WTC11 (cell line): ENCODE data around the gene HSPA6. TPM values are rescaled to one million over a fixed set of nuclear protein-coding genes. Genes with fewer than 3 reads are reported as not detected.

Experiments
- ATAC-seq: fragments of 200-7000 bp; cut with Tn5 transposase; 2 replicates; pipeline ENCODE4 v1.10.0; 2021; ENCODE audit warnings: mild to moderate bottlenecking, moderate library complexity
- CTCF ChIA-PET: fragments of 300-600 bp; sonication (Branson Sonifier 250); formaldehyde crosslinking; loops from one replicate; lab custom pipeline; 2021; ENCODE audit warnings: antibody characterized with exemption; lab: Charles Lee
- POLR2A ChIA-PET: fragments of 350-600 bp; sonication (Branson Sonifier 250); formaldehyde crosslinking; loops from one replicate; lab custom pipeline; 2021; ENCODE audit warnings: antibody characterized with exemption; lab: Charles Lee
- DNase-seq: peaks from one replicate; pipeline ENCODE4 v3.0.0; 2021; ENCODE audit warnings: low spot score
- H3K27ac Mint-ChIP-seq: 2 replicates; pipeline ENCODE4 v1.8.0; 2021; ENCODE audit warnings: mixed read lengths
- H3K27me3 Mint-ChIP-seq: 2 replicates; pipeline ENCODE4 v1.8.0; 2021; ENCODE audit warnings: low read depth, mild to moderate bottlenecking, moderate library complexity, mixed read lengths
- H3K36me3 Mint-ChIP-seq: 2 replicates; pipeline ENCODE4 v1.8.0; 2021; ENCODE audit warnings: mixed read lengths
- H3K4me1 Mint-ChIP-seq: 2 replicates; pipeline ENCODE4 v1.8.0; 2022; ENCODE audit warnings: mixed read lengths
- H3K4me3 Mint-ChIP-seq: 2 replicates; pipeline ENCODE4 v1.8.0; 2021; ENCODE audit warnings: mild to moderate bottlenecking, moderate library complexity, mixed read lengths
- H3K9me3 Mint-ChIP-seq: 2 replicates; pipeline ENCODE4 v1.8.0; 2021; ENCODE audit warnings: mixed read lengths
- CDX4 ChIP-seq: fragments of 250-450 bp; sonication (Bioruptor Pico); IDR thresholded peaks from 2 replicates; pipeline ENCODE4 v1.9.0; 2021; ENCODE audit warnings: moderate library complexity, mild to moderate bottlenecking, inconsistent platforms, borderline replicate concordance
- FOXK1 ChIP-seq: sonication (generic); formaldehyde crosslinking; IDR thresholded peaks from 2 replicates; pipeline ENCODE4 v1.8.0; 2022; ENCODE audit warnings: mild to moderate bottlenecking, moderate library complexity, missing genetic modification reagents
- HMGXB4 ChIP-seq: sonication (generic); formaldehyde crosslinking; IDR thresholded peaks from 2 replicates; pipeline ENCODE4 v1.8.1; 2023; ENCODE audit warnings: mild to moderate bottlenecking, moderate library complexity, missing genetic modification reagents
- IRF2 ChIP-seq: sonication (generic); formaldehyde crosslinking; IDR thresholded peaks from 2 replicates; pipeline ENCODE4 v1.8.0; 2022; ENCODE audit warnings: low read depth, missing genetic modification reagents, borderline replicate concordance
- NFATC4 ChIP-seq: fragments of 250-450 bp; sonication (Bioruptor Pico); IDR thresholded peaks from 2 replicates; pipeline ENCODE4 v1.9.0; 2021; ENCODE audit warnings: mild to moderate bottlenecking
- NFYB ChIP-seq: sonication (generic); formaldehyde crosslinking; conservative IDR thresholded peaks from 2 replicates; pipeline ENCODE4 v1.8.0; 2022; ENCODE audit warnings: low read depth, missing genetic modification reagents
- NR1H2 ChIP-seq: sonication (generic); formaldehyde crosslinking; IDR thresholded peaks from 2 replicates; pipeline ENCODE4 v1.9.0; 2021; ENCODE audit warnings: mild to moderate bottlenecking, moderate library complexity, missing genetic modification reagents
- SMAD4 ChIP-seq: sonication (generic); formaldehyde crosslinking; IDR thresholded peaks from 2 replicates; pipeline ENCODE4 v1.8.0; 2022; ENCODE audit warnings: mild to moderate bottlenecking, missing genetic modification reagents
- TEAD4 ChIP-seq: sonication (generic); formaldehyde crosslinking; IDR thresholded peaks from 2 replicates; pipeline ENCODE4 v1.8.0; 2022; ENCODE audit warnings: mild to moderate bottlenecking, missing genetic modification reagents
- TP53 ChIP-seq: sonication (generic); formaldehyde crosslinking; IDR thresholded peaks from 2 replicates; pipeline ENCODE4 v1.8.1; 2023; ENCODE audit warnings: mild to moderate bottlenecking, missing genetic modification reagents
- ZNF219 ChIP-seq: sonication (generic); formaldehyde crosslinking; IDR thresholded peaks from 2 replicates; pipeline ENCODE4 v1.8.0; 2023; ENCODE audit warnings: missing genetic modification reagents, mild to moderate bottlenecking, borderline replicate concordance
- ZNF232 ChIP-seq: sonication (generic); formaldehyde crosslinking; IDR thresholded peaks from 2 replicates; pipeline ENCODE4 v1.8.0; 2022; ENCODE audit warnings: mild to moderate bottlenecking, missing genetic modification reagents
- ZNF416 ChIP-seq: fragments of 250-450 bp; sonication (Bioruptor Pico); IDR thresholded peaks from 2 replicates; pipeline ENCODE4 v1.9.0; 2021; ENCODE audit warnings: mild to moderate bottlenecking, inconsistent platforms
- total RNA-seq: library from RNA; stranded (reverse); gene quantifications from 3 replicates; pipeline ENCODE4 v1.2.3, GENCODE V29; 2021
- TF ChIP-seq, protein P1 (sequence below): sonication (generic); formaldehyde crosslinking; IDR thresholded peaks from 2 replicates; pipeline ENCODE4 v1.8.1; 2022; ENCODE audit warnings: missing genetic modification reagents, borderline replicate concordance
- TF ChIP-seq, protein P2 (sequence below): sonication (generic); formaldehyde crosslinking; IDR thresholded peaks from 2 replicates; pipeline ENCODE4 v1.8.1; 2023; ENCODE audit warnings: mild to moderate bottlenecking, missing genetic modification reagents
- TF ChIP-seq, protein P3 (sequence below): sonication (generic); formaldehyde crosslinking; IDR thresholded peaks from 2 replicates; pipeline ENCODE4 v1.8.0; 2022; ENCODE audit warnings: missing genetic modification reagents
- TF ChIP-seq, protein P4 (sequence below): fragments of 250-450 bp; sonication (Bioruptor Pico); IDR thresholded peaks from 2 replicates; pipeline ENCODE4 v1.9.0; 2021; ENCODE audit warnings: mild to moderate bottlenecking, borderline replicate concordance
- TF ChIP-seq, protein P5 (sequence below): fragments of 250-450 bp; sonication (Bioruptor Pico); IDR thresholded peaks from 2 replicates; pipeline ENCODE4 v2.1.2; 2022; ENCODE audit warnings: mild to moderate bottlenecking, moderate library complexity

The HSPA6 gene
- total RNA-seq, 1 experiment from 2014 or later: 0.22 TPM

GRCh38 chr1:161498646-161499045 lies 25.7 kb upstream of the HSPA6 start:
- Mint-ChIP-seq H3K4me3 (no peak overlapping the region), H3K27me3 (peaks cover 3% of the 10 kb centered on the region; the same call in 1 of the 2 replicates), H3K9me3 (no peaks in the 10 kb centered on the region), H3K4me1 (no peaks in the 10 kb centered on the region), H3K36me3 (no peaks in the 10 kb centered on the region), H3K27ac (no peak overlapping the region)
- DNase-seq (no peak), ATAC-seq (no peak)
- POLR2A ChIA-PET: no interaction called here
- TF ChIP-seq, protein P1, sequence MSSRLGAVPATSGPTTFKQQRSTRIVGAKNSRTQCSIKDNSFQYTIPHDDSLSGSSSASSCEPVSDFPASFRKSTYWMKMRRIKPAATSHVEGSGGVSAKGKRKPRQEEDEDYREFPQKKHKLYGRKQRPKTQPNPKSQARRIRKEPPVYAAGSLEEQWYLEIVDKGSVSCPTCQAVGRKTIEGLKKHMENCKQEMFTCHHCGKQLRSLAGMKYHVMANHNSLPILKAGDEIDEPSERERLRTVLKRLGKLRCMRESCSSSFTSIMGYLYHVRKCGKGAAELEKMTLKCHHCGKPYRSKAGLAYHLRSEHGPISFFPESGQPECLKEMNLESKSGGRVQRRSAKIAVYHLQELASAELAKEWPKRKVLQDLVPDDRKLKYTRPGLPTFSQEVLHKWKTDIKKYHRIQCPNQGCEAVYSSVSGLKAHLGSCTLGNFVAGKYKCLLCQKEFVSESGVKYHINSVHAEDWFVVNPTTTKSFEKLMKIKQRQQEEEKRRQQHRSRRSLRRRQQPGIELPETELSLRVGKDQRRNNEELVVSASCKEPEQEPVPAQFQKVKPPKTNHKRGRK (CRISPR knock-in tag): no peak
- TF ChIP-seq ZNF416 (no peak), IRF2 (no peak), ZNF219 (CRISPR knock-in tag) (no peak), SMAD4 (CRISPR knock-in tag) (no peak), TP53 (CRISPR knock-in tag) (no peak), ZNF232 (CRISPR knock-in tag) (no peak), NFYB (CRISPR knock-in tag) (no peak)
- TF ChIP-seq, protein P2, sequence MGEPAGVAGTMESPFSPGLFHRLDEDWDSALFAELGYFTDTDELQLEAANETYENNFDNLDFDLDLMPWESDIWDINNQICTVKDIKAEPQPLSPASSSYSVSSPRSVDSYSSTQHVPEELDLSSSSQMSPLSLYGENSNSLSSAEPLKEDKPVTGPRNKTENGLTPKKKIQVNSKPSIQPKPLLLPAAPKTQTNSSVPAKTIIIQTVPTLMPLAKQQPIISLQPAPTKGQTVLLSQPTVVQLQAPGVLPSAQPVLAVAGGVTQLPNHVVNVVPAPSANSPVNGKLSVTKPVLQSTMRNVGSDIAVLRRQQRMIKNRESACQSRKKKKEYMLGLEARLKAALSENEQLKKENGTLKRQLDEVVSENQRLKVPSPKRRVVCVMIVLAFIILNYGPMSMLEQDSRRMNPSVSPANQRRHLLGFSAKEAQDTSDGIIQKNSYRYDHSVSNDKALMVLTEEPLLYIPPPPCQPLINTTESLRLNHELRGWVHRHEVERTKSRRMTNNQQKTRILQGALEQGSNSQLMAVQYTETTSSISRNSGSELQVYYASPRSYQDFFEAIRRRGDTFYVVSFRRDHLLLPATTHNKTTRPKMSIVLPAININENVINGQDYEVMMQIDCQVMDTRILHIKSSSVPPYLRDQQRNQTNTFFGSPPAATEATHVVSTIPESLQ (CRISPR knock-in tag): no peak
- TF ChIP-seq, protein P3, sequence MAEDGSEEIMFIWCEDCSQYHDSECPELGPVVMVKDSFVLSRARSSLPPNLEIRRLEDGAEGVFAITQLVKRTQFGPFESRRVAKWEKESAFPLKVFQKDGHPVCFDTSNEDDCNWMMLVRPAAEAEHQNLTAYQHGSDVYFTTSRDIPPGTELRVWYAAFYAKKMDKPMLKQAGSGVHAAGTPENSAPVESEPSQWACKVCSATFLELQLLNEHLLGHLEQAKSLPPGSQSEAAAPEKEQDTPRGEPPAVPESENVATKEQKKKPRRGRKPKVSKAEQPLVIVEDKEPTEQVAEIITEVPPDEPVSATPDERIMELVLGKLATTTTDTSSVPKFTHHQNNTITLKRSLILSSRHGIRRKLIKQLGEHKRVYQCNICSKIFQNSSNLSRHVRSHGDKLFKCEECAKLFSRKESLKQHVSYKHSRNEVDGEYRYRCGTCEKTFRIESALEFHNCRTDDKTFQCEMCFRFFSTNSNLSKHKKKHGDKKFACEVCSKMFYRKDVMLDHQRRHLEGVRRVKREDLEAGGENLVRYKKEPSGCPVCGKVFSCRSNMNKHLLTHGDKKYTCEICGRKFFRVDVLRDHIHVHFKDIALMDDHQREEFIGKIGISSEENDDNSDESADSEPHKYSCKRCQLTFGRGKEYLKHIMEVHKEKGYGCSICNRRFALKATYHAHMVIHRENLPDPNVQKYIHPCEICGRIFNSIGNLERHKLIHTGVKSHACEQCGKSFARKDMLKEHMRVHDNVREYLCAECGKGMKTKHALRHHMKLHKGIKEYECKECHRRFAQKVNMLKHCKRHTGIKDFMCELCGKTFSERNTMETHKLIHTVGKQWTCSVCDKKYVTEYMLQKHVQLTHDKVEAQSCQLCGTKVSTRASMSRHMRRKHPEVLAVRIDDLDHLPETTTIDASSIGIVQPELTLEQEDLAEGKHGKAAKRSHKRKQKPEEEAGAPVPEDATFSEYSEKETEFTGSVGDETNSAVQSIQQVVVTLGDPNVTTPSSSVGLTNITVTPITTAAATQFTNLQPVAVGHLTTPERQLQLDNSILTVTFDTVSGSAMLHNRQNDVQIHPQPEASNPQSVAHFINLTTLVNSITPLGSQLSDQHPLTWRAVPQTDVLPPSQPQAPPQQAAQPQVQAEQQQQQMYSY (CRISPR knock-in tag): no peak
- TF ChIP-seq, protein P4, sequence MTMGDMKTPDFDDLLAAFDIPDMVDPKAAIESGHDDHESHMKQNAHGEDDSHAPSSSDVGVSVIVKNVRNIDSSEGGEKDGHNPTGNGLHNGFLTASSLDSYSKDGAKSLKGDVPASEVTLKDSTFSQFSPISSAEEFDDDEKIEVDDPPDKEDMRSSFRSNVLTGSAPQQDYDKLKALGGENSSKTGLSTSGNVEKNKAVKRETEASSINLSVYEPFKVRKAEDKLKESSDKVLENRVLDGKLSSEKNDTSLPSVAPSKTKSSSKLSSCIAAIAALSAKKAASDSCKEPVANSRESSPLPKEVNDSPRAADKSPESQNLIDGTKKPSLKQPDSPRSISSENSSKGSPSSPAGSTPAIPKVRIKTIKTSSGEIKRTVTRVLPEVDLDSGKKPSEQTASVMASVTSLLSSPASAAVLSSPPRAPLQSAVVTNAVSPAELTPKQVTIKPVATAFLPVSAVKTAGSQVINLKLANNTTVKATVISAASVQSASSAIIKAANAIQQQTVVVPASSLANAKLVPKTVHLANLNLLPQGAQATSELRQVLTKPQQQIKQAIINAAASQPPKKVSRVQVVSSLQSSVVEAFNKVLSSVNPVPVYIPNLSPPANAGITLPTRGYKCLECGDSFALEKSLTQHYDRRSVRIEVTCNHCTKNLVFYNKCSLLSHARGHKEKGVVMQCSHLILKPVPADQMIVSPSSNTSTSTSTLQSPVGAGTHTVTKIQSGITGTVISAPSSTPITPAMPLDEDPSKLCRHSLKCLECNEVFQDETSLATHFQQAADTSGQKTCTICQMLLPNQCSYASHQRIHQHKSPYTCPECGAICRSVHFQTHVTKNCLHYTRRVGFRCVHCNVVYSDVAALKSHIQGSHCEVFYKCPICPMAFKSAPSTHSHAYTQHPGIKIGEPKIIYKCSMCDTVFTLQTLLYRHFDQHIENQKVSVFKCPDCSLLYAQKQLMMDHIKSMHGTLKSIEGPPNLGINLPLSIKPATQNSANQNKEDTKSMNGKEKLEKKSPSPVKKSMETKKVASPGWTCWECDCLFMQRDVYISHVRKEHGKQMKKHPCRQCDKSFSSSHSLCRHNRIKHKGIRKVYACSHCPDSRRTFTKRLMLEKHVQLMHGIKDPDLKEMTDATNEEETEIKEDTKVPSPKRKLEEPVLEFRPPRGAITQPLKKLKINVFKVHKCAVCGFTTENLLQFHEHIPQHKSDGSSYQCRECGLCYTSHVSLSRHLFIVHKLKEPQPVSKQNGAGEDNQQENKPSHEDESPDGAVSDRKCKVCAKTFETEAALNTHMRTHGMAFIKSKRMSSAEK (CRISPR knock-in tag): no peak
- CTCF ChIA-PET: interaction anchor here (1.4 kb wide), 1 partner anchor 294 kb away, joined by 3 read pairs; no protein-coding TSS in a partner anchor

GRCh38 chr1:161499099-161500039 lies 25.0 kb upstream of the HSPA6 start:
- ChIA-PET POLR2A (no interaction called here), CTCF (no interaction called here)
- Mint-ChIP-seq H3K9me3 (no peaks in the 10 kb centered on the region), H3K36me3 (no peaks in the 10 kb centered on the region), H3K4me1 (no peaks in the 10 kb centered on the region), H3K4me3 (no peak overlapping the region), H3K27ac (no peak overlapping the region), H3K27me3 (peaks cover 3% of the 10 kb centered on the region; the same call in 1 of the 2 replicates)
- TF ChIP-seq, protein P5, sequence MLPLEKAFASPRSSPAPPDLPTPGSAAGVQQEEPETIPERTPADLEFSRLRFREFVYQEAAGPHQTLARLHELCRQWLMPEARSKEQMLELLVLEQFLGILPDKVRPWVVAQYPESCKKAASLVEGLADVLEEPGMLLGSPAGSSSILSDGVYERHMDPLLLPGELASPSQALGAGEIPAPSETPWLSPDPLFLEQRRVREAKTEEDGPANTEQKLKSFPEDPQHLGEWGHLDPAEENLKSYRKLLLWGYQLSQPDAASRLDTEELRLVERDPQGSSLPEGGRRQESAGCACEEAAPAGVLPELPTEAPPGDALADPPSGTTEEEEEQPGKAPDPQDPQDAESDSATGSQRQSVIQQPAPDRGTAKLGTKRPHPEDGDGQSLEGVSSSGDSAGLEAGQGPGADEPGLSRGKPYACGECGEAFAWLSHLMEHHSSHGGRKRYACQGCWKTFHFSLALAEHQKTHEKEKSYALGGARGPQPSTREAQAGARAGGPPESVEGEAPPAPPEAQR (CRISPR knock-in tag): no peak
- TF ChIP-seq NFYB (CRISPR knock-in tag) (no peak), FOXK1 (no peak), HMGXB4 (CRISPR knock-in tag) (no peak), NR1H2 (CRISPR knock-in tag) (no peak), CDX4 (CRISPR knock-in tag) (no peak), NFATC4 (CRISPR knock-in tag) (no peak), TEAD4 (CRISPR knock-in tag) (no peak)
- DNase-seq (no peak), ATAC-seq (no peak)
